WI38 (cell line): ENCODE measurements around the gene HTATSF1.

Experiments used
- H3K4me3 ChIP-seq: 2 replicates; pipeline ENCODE4 v1.5.1; 2011; ENCODE audit warnings: low read depth, mild to moderate bottlenecking, control low read depth, low read length
- CTCF ChIP-seq: IDR thresholded peaks from 2 replicates; pipeline ENCODE4 v1.5.1; 2012; ENCODE audit warnings: low read depth, mild to moderate bottlenecking, control low read depth, low read length

Gene HTATSF1

DNA sequence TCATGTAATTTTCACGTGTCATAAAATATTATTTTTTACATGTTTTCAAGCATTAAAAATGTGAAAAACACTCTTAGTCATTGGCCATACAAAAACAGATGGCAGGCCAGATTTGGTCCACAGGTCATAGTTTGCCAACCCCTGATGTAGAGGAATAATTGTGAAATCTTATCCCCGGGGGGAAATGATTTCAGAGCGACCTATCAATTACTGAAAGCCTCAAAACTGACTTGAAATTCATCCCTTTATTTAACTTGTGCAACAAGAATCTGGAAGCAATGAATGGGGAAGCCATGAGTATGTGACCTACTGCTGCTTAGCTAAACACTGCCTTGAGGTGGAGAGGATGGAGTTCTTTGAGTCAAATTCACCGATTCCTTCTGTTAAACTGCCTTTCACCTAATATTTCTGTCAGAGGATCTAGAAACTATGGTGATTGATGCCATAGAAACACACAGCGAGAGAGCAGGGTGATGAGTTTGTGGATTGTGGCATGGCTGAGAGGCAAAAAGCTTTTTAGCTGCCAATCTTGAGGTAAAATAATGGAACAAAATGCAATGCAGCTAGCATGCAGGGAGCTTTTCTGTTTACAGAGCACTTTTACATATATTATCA, 40.0 kb upstream of the HTATSF1 start:
- no peak for TF ChIP-seq CTCF
- H3K4me3 ChIP-seq = no peak overlapping the region

GRCh38 chrX:136464589-136464988, 32.8 kb upstream of the HTATSF1 start:
- no peak for TF ChIP-seq CTCF

DNA sequence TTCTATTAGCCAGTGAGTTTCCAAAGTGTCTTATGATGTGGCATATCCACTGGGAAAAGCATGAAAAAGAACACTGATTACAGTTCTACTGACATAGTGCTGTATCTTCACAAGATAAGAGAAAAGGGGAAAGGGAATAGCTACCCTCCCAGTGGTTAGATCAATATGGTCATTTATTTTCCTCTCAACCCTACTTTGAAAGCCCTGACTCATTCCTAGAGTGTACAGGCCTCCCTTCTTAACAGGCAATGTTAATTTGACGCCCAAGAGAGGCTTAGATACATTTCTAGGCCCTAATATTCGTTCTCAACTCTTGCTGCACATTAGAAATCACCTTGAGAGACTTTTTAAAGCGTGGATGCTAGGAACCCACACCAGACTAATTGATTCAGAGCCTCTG, 30.1 kb upstream of the HTATSF1 start:
- no peak overlapping the region for H3K4me3 ChIP-seq

More at GRCh38 chrX:136464589-136464988, 32.8 kb upstream of the HTATSF1 start:
- H3K4me3 ChIP-seq = no peak overlapping the region

GRCh38 chrX:136468391-136469103, 28.8 kb upstream of the HTATSF1 start:
- no peak for TF ChIP-seq CTCF
- H3K4me3 ChIP-seq = no peak overlapping the region

More for the DNA sequence above, 30.1 kb upstream of the HTATSF1 start:
- no peak for TF ChIP-seq CTCF

GRCh38 chrX:136473663-136474062, 23.7 kb upstream of the HTATSF1 start:
- H3K4me3 ChIP-seq = no peak overlapping the region
- TF ChIP-seq CTCF = no peak

GRCh38 chrX:136475236-136475635, 22.2 kb upstream of the HTATSF1 start:
- H3K4me3 ChIP-seq = no peak overlapping the region
- TF ChIP-seq CTCF = no peak

DNA sequence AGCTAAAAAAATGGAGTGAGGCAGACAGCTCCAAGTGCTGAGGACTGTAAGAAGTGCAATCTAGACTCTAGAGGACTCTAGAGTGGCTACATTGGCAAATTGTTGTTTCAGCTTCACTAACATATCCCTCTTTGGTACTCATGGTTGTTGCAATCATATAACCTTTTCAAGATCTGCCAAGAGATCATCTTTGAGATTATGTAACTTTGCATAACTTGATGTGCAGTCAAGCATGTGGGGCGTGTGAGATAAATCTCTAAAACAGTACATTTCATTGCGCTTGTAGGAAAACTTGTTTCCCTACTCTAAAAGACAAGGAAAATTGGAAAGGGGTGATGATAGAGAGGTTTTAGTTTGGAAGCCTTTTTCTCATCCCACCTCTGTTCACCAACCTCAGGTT, 20.9 kb upstream of the HTATSF1 start:
- no peak overlapping the region for H3K4me3 ChIP-seq
- no peak for TF ChIP-seq CTCF
